Measurements from ENCODE around the gene NIP7. TPM values are rescaled to one million over a fixed set of nuclear protein-coding genes. Genes with fewer than 3 reads are reported as not detected.

The NIP7 gene
- total RNA-seq, 4 donors from 2014 or later = 6.2 to 21.7 (median 16.9) TPM

DNA sequence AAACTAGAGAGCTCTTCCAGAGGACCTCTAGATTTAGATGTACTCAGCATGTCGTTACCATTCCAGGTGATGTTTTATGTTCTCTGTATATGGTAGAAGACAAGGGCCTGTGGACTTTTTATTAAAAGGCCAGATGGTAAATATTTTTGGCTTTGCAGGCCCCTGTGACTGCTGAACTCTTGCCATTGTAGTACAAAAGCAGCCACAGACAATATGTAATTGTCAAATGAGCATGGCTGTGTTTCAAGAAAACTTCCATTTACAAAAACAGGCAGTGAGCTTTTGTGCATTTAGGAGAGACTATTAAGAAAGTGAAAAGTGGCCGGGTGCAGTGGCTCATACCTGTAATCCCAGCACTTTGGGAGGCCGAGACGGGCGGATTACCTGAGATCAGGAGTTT is 4.6 kb downstream of the NIP7 start:
- Histone ChIP-seq H3K4me1 (no peaks in the 10 kb centered on the region), H3K4me3 (no peak overlapping the region), H3K36me3 (peaks cover 0 to 4% of the 10 kb centered on the region in 2 donors), H3K9me3 (no peaks in the 10 kb centered on the region), H3K27ac (no peak overlapping the region), H3K27me3 (no peaks in the 10 kb centered on the region)
- TF ChIP-seq POLR2A (IDR thresholded peaks at IDR 0.05) = no peak
- TF ChIP-seq CTCF (IDR thresholded peaks at IDR 0.05) = no peak
- intact Hi-C loops (cut with DNase I; ENCODE audit: low total_unique reads) = no loop called here
- DNase-seq = no peak

GRCh38 chr16:69345923-69346322 is 6.4 kb downstream of the NIP7 start:
- Histone ChIP-seq H3K4me3 (no peak overlapping the region), H3K27ac (no peak overlapping the region), H3K9me3 (no peaks in the 10 kb centered on the region), H3K36me3 (peaks cover 0 to 4% of the 10 kb centered on the region in 2 donors), H3K4me1 (no peaks in the 10 kb centered on the region), H3K27me3 (no peaks in the 10 kb centered on the region)
- intact Hi-C loops (cut with DNase I; ENCODE audit: low total_unique reads) = no loop called here
- TF ChIP-seq POLR2A (IDR thresholded peaks at IDR 0.05) (no peak), CTCF (IDR thresholded peaks at IDR 0.05) (no peak)
- DNase-seq = no peak

GRCh38 chr16:69346683-69347082 is 7.1 kb downstream of the NIP7 start:
- peaks cover 0 to 4% of the 10 kb centered on the region in 2 donors for H3K36me3 ChIP-seq
- no peak overlapping the region for H3K4me3 ChIP-seq
- H3K27me3 ChIP-seq = no peaks in the 10 kb centered on the region
- H3K27ac ChIP-seq = no peak overlapping the region
- H3K4me1 ChIP-seq = no peaks in the 10 kb centered on the region
- no peak for DNase-seq
- TF ChIP-seq CTCF (IDR thresholded peaks at IDR 0.05) = no peak
- TF ChIP-seq POLR2A (IDR thresholded peaks at IDR 0.05) = no peak
- intact Hi-C loops (cut with DNase I; ENCODE audit: low total_unique reads) = no loop called here
- no peaks in the 10 kb centered on the region for H3K9me3 ChIP-seq

GRCh38 chr16:69348222-69348621 is 8.7 kb downstream of the NIP7 start:
- no peak for DNase-seq
- Histone ChIP-seq H3K27ac (no peak overlapping the region), H3K9me3 (no peaks in the 10 kb centered on the region), H3K4me3 (no peak overlapping the region), H3K36me3 (no peaks in the 10 kb centered on the region), H3K27me3 (no peaks in the 10 kb centered on the region), H3K4me1 (no peaks in the 10 kb centered on the region)
- TF ChIP-seq CTCF (IDR thresholded peaks at IDR 0.05) = no peak
- TF ChIP-seq POLR2A (IDR thresholded peaks at IDR 0.05) = no peak
- intact Hi-C loops (cut with DNase I; ENCODE audit: low total_unique reads) = no loop called here

GRCh38 chr16:69349536-69349935 is 10.0 kb downstream of the NIP7 start:
- DNase-seq = no peak
- intact Hi-C loops (cut with DNase I; ENCODE audit: low total_unique reads) = no loop called here
- Histone ChIP-seq H3K4me1 (no peaks in the 10 kb centered on the region), H3K27me3 (no peaks in the 10 kb centered on the region), H3K36me3 (no peaks in the 10 kb centered on the region), H3K4me3 (no peak overlapping the region), H3K27ac (no peak overlapping the region), H3K9me3 (no peaks in the 10 kb centered on the region)
- TF ChIP-seq POLR2A (IDR thresholded peaks at IDR 0.05) (no peak), CTCF (IDR thresholded peaks at IDR 0.05) (no peak)

All from uterus (tissue), 4 donors.